Endothelial cell of umbilical vein (primary cell): ENCODE data around the gene CCR9.

ENCODE experiments used
- CTCF ChIP-seq, 2 donors: IDR thresholded peaks; 1 replicate in 1 of 2; 2 replicates in 1 of 2; pipeline ENCODE4 v1.5.1; 2011; ENCODE audit warnings: low read length in 2 of 2, mild to moderate bottlenecking in 2 of 2, moderate library complexity in 2 of 2, control low read depth in 1 of 2, inconsistent platforms in 1 of 2, low read depth in 1 of 2; ENCODE audit not compliant: insufficient read depth in 1 of 2; ENCODE audit errors: extremely low read depth in 1 of 2
- EZH2 ChIP-seq: IDR thresholded peaks from 2 replicates; pipeline ENCODE4 v1.6.1; 2012; ENCODE audit warnings: borderline replicate concordance, low read depth, mild to moderate bottlenecking, moderate library complexity, low read length, inconsistent platforms; ENCODE audit not compliant: severe bottlenecking
- FOS ChIP-seq: IDR thresholded peaks from 2 replicates; pipeline ENCODE4 v1.6.1; 2011; ENCODE audit warnings: mild to moderate bottlenecking, low read length, moderate library complexity, borderline replicate concordance; ENCODE audit not compliant: insufficient read depth
- GATA2 ChIP-seq: IDR thresholded peaks from 2 replicates; pipeline ENCODE4 v1.7.0; 2011; ENCODE audit warnings: low read depth, mild to moderate bottlenecking, moderate library complexity, mixed read lengths, low read length; ENCODE audit not compliant: insufficient read length, insufficient read depth
- JUN ChIP-seq: IDR thresholded peaks from 2 replicates; pipeline ENCODE4 v1.6.1; 2011; ENCODE audit warnings: borderline replicate concordance, low read depth; ENCODE audit not compliant: insufficient read length, insufficient read depth
- MAX ChIP-seq: IDR thresholded peaks from 2 replicates; pipeline ENCODE4 v1.6.1; 2011; ENCODE audit not compliant: insufficient read depth, insufficient read length
- MYC ChIP-seq: IDR thresholded peaks from one replicate; pipeline ENCODE4 v1.6.1; 2011; ENCODE audit warnings: mild to moderate bottlenecking, low read depth, low read length
- POLR2A ChIP-seq: IDR thresholded peaks from 2 replicates; pipeline ENCODE4 v1.6.1; 2012; ENCODE audit warnings: low read depth, mild to moderate bottlenecking, control low read depth, low read length
- POLR2AphosphoS5 ChIP-seq: IDR thresholded peaks from 2 replicates; pipeline ENCODE4 v1.6.1; 2012; ENCODE audit warnings: low read depth, mild to moderate bottlenecking, control low read depth, low read length, moderate library complexity; ENCODE audit not compliant: insufficient read depth

DNA sequence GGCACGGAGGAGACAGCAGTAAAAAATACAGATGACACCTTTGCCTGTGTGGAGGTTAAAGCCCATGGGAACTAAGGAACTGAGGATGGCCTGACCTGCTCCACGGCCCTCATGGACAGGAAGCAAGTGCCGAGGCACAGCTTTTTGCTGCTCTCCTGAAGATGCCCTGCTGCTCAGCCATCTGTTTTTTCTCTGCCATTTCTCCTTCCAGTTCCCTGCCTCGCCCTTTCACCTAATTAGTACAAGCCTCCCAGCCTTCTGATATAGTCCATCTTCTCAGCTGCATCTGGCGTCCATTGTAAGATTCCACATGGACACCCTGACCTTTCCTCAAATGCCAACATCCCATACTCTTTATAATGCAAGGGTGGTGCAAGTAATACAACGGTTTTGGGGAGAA is 45.2 kb downstream of the CCR9 start:
- TF ChIP-seq CTCF (IDR thresholded peaks at IDR 0.05; ENCODE audit: extremely low read depth in 1 of 2, insufficient read depth in 1 of 2, low read depth in 1 of 2, low read length in 2 of 2) = no peak
- no peak for TF ChIP-seq POLR2AphosphoS5
- TF ChIP-seq POLR2A = no peak
- TF ChIP-seq MAX = no peak
- no peak for TF ChIP-seq EZH2
- no peak for TF ChIP-seq GATA2
- TF ChIP-seq FOS = no peak
- no peak for TF ChIP-seq JUN
- TF ChIP-seq MYC = no peak
